Measurements from ENCODE around the gene TAF1C.

GRCh38 chr16:84209989-84210388, 23.1 kb upstream of the TAF1C start:
- TF ChIP-seq CTCF (IDR thresholded peaks at IDR 0.05), result no peak
- TF ChIP-seq POLR2A (IDR thresholded peaks at IDR 0.05), result no peak
